Measurements from ENCODE around the gene PICK1.
A peak's percentile ranks its signal among the peaks of the same experiment; 100 is the strongest.

Gene PICK1

GRCh38 chr22:38056969-38057891, at the start of gene PICK1:
TSS of gene PICK1 (plus strand) at chr22:38057404. CDS start at chr22:38057810, 406 bp downstream.
- DNase-seq = peak; percentile 86

- DNase-seq = no peak
Observed at GRCh38 chr22:38009000-38009806, 48.0 kb upstream of the PICK1 start.

- DNase-seq = no peak
Observed at GRCh38 chr22:38012604-38013072, 44.6 kb upstream of the PICK1 start.

GRCh38 chr22:38014083-38014482, 43.1 kb upstream of the PICK1 start:
- DNase-seq = no peak

- no peak for DNase-seq
Observed at GRCh38 chr22:38016182-38017151, 40.7 kb upstream of the PICK1 start.

GRCh38 chr22:38017272-38017920, 39.8 kb upstream of the PICK1 start:
- DNase-seq = no peak

GRCh38 chr22:38017939-38018885, 39.0 kb upstream of the PICK1 start:
- DNase-seq = no peak

GRCh38 chr22:38018938-38019827, 38.0 kb upstream of the PICK1 start:
- DNase-seq = no peak

GRCh38 chr22:38021206-38021605, 36.0 kb upstream of the PICK1 start:
- no peak for DNase-seq

- no peak for DNase-seq
Observed at GRCh38 chr22:38023045-38023444, 34.2 kb upstream of the PICK1 start.

- DNase-seq = no peak
Observed at GRCh38 chr22:38025514-38025913, 31.7 kb upstream of the PICK1 start.

GRCh38 chr22:38026130-38027111, 30.8 kb upstream of the PICK1 start:
- no peak for DNase-seq

GRCh38 chr22:38027487-38027886, 29.7 kb upstream of the PICK1 start:
- DNase-seq = no peak

- DNase-seq = no peak
Observed at GRCh38 chr22:38028344-38029130, 28.7 kb upstream of the PICK1 start.

- DNase-seq = no peak
Observed at GRCh38 chr22:38029370-38029769, 27.8 kb upstream of the PICK1 start.

GRCh38 chr22:38029901-38030300, 27.3 kb upstream of the PICK1 start:
- DNase-seq = no peak

GRCh38 chr22:38030311-38031133, 26.7 kb upstream of the PICK1 start:
- no peak for DNase-seq
